ENCODE measurements around the gene ZNF831. TPM values are rescaled to one million over a fixed set of nuclear protein-coding genes. Genes with fewer than 3 reads are reported as not detected.

The ZNF831 gene
- total RNA-seq, 6 experiments from 2014 or later: 0.04 to 0.25 (median 0.07) TPM

- no peaks in the 10 kb centered on the region for H3K27me3 ChIP-seq
- no peak overlapping the region for H3K27ac ChIP-seq
- no peak for TF ChIP-seq POLR2A (IDR thresholded peaks at IDR 0.05)
- no peak for TF ChIP-seq CTCF (IDR thresholded peaks at IDR 0.05)
- H3K4me3 ChIP-seq: no peak overlapping the region
- no peaks in the 10 kb centered on the region for H3K4me1 ChIP-seq
- no peaks in the 10 kb centered on the region for H3K9me3 ChIP-seq
- intact Hi-C loops (cut with DNase I): no loop called here
- 48% methylated on average over 7 of the region's 19 CpGs for WGBS (ENCODE audit: insufficient coverage, low coverage, low lambda C conversion rate, missing lambda C conversion rate)
- H3K36me3 ChIP-seq: no peaks in the 10 kb centered on the region
- ATAC-seq (no peak), DNase-seq (no peak)
Measured at GRCh38 chr20:59291740-59292383, 128.2 kb downstream of the ZNF831 start.

- H3K36me3 ChIP-seq: no peaks in the 10 kb centered on the region
- H3K4me1 ChIP-seq: no peaks in the 10 kb centered on the region
- WGBS (ENCODE audit: insufficient coverage, low coverage, low lambda C conversion rate, missing lambda C conversion rate): 36% methylated on average over 5 of the region's 5 CpGs
- ATAC-seq: no peak
- intact Hi-C loops (cut with DNase I): no loop called here
- H3K9me3 ChIP-seq: no peaks in the 10 kb centered on the region
- no peak overlapping the region for H3K4me3 ChIP-seq
- no peak for TF ChIP-seq POLR2A (IDR thresholded peaks at IDR 0.05)
- no peak for TF ChIP-seq CTCF (IDR thresholded peaks at IDR 0.05)
- H3K27me3 ChIP-seq: peaks cover 0 to 3% of the 10 kb centered on the region in 2 donors
- no peak overlapping the region for H3K27ac ChIP-seq
- DNase-seq: no peak
Measured at GRCh38 chr20:59295531-59295930, 131.9 kb downstream of the ZNF831 start.

GRCh38 chr20:59297686-59298085, 134.1 kb downstream of the ZNF831 start:
- no peaks in the 10 kb centered on the region for H3K36me3 ChIP-seq
- DNase-seq (no peak), ATAC-seq (no peak)
- H3K4me3 ChIP-seq: no peak overlapping the region
- intact Hi-C loops (cut with DNase I): no loop called here
- WGBS (ENCODE audit: insufficient coverage, low coverage, low lambda C conversion rate, missing lambda C conversion rate): 59% methylated on average over 7 of the region's 7 CpGs
- H3K27me3 ChIP-seq: peaks cover 0 to 3% of the 10 kb centered on the region in 2 donors
- no peaks in the 10 kb centered on the region for H3K9me3 ChIP-seq
- TF ChIP-seq CTCF (IDR thresholded peaks at IDR 0.05): no peak
- TF ChIP-seq POLR2A (IDR thresholded peaks at IDR 0.05): no peak
- H3K27ac ChIP-seq: no peak overlapping the region
- no peaks in the 10 kb centered on the region for H3K4me1 ChIP-seq

GRCh38 chr20:59299945-59300332, 136.3 kb downstream of the ZNF831 start:
- H3K27me3 ChIP-seq: peaks cover 0 to 3% of the 10 kb centered on the region in 2 donors
- H3K4me3 ChIP-seq: no peak overlapping the region
- WGBS (ENCODE audit: insufficient coverage, low coverage, low lambda C conversion rate, missing lambda C conversion rate): 8% methylated on average over 6 of the region's 19 CpGs

More at GRCh38 chr20:59299945-59300332, 136.3 kb downstream of the ZNF831 start:
- ATAC-seq (no peak), DNase-seq (no peak)
- intact Hi-C loops (cut with DNase I): no loop called here
- Histone ChIP-seq H3K4me1 (no peaks in the 10 kb centered on the region), H3K27ac (no peak overlapping the region), H3K9me3 (no peaks in the 10 kb centered on the region), H3K36me3 (no peaks in the 10 kb centered on the region)
- TF ChIP-seq POLR2A (IDR thresholded peaks at IDR 0.05) (no peak), CTCF (IDR thresholded peaks at IDR 0.05) (no peak)
